ENCODE data around the gene PRSS2.

DNA sequence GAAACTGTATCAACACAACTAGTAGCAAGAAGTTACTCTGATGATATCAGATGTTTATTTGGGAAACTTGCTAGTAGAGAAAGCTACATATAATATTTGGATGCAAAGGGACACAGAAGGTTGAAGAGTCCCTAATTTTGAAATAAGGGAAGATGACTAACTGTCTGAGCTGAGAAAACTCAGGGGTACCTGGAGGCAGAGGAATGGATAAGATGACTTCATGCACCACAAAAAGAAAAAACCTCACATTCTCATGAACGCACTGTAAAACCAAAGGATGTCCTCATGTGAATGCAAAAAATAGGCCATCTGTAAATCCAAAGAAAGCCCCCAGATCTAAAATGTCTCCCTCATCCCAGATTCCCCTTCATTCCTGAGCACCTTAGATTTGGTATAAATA lies 29.3 kb downstream of the PRSS2 start:
- no peak for TF ChIP-seq EZH2phosphoT487 (IDR thresholded peaks at IDR 0.05; ENCODE audit: borderline replicate concordance, low read length)
- TF ChIP-seq, protein P1, sequence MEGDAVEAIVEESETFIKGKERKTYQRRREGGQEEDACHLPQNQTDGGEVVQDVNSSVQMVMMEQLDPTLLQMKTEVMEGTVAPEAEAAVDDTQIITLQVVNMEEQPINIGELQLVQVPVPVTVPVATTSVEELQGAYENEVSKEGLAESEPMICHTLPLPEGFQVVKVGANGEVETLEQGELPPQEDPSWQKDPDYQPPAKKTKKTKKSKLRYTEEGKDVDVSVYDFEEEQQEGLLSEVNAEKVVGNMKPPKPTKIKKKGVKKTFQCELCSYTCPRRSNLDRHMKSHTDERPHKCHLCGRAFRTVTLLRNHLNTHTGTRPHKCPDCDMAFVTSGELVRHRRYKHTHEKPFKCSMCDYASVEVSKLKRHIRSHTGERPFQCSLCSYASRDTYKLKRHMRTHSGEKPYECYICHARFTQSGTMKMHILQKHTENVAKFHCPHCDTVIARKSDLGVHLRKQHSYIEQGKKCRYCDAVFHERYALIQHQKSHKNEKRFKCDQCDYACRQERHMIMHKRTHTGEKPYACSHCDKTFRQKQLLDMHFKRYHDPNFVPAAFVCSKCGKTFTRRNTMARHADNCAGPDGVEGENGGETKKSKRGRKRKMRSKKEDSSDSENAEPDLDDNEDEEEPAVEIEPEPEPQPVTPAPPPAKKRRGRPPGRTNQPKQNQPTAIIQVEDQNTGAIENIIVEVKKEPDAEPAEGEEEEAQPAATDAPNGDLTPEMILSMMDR (conservative IDR thresholded peaks at IDR 0.05; ENCODE audit: low read depth, low read length), result no peak
- TF ChIP-seq EZH2 (IDR thresholded peaks at IDR 0.05; ENCODE audit: low read length, unreplicated experiment), result no peak
